ENCODE measurements around the gene BRCA1.
"Not testable (repeated sequence)": the region's sequence is repeated elsewhere in the genome, so short reads cannot be mapped to it uniquely, and the experiment has no call there.

The BRCA1 gene

GRCh38 chr17:43125133-43125966, at the start of gene BRCA1:
BRCA1 (minus strand) TSS chr17:43125364; CDS start chr17:43124096, 1,268 bp downstream.
- peak; percentile 99 for DNase-seq

- peak; percentile 10 for DNase-seq
Measured at GRCh38 chr17:43171586-43172487, 46.7 kb upstream of the BRCA1 start.

- peak; percentile 96 for DNase-seq
Measured at GRCh38 chr17:43170766-43171585, 45.8 kb upstream of the BRCA1 start, which contains the start of gene NBR1. NBR1 (plus strand) TSS chr17:43171214; CDS start chr17:43175800, 4,586 bp downstream.

- peak; percentile 96 for DNase-seq
Measured at GRCh38 chr17:43170140-43170765, 45.1 kb upstream of the BRCA1 start.

- no peak for DNase-seq
Measured at GRCh38 chr17:43169561-43170139, 44.5 kb upstream of the BRCA1 start.

GRCh38 chr17:43165971-43166370, 40.8 kb upstream of the BRCA1 start:
- DNase-seq: not testable (repeated sequence)

GRCh38 chr17:43159957-43160356, 34.8 kb upstream of the BRCA1 start:
- DNase-seq: not testable (repeated sequence)

- DNase-seq: not testable (repeated sequence)
Measured at GRCh38 chr17:43159232-43159631, 34.1 kb upstream of the BRCA1 start.

- no peak for DNase-seq
Measured at GRCh38 chr17:43155666-43156065, 30.5 kb upstream of the BRCA1 start.

- DNase-seq: not testable (repeated sequence)
Measured at GRCh38 chr17:43153197-43153835, 28.2 kb upstream of the BRCA1 start.

GRCh38 chr17:43151880-43152456, 26.8 kb upstream of the BRCA1 start:
- DNase-seq: no peak

- no peak for DNase-seq
Measured at GRCh38 chr17:43146649-43147048, 21.5 kb upstream of the BRCA1 start.

GRCh38 chr17:43143201-43143600, 18.0 kb upstream of the BRCA1 start:
- no peak for DNase-seq

GRCh38 chr17:43142153-43142552, 17.0 kb upstream of the BRCA1 start:
- DNase-seq: no peak

- DNase-seq: no peak
Measured at GRCh38 chr17:43140396-43141332, 15.5 kb upstream of the BRCA1 start.

- not testable (repeated sequence) for DNase-seq
Measured at GRCh38 chr17:43138531-43138930, 13.4 kb upstream of the BRCA1 start.

- DNase-seq: not testable (repeated sequence)
Measured at GRCh38 chr17:43136574-43136973, 11.4 kb upstream of the BRCA1 start.

GRCh38 chr17:43135454-43135819, 10.3 kb upstream of the BRCA1 start:
- DNase-seq: no peak

- DNase-seq: no peak
Measured at GRCh38 chr17:43134774-43135453, 9.8 kb upstream of the BRCA1 start.

Measured in NCI-H1105 treated with DMSO at 0.1 percent for 48 hours (cell line).